HG03159 (cell line): Measurements from ENCODE around the gene ENO4.

ENCODE experiments used
- ATAC-seq: cut with Tn5 transposase; IDR thresholded peaks from one replicate; pipeline ENCODE4 v1.9.1; 2021; ENCODE audit warnings: mild to moderate bottlenecking, moderate library complexity; ENCODE audit not compliant: unreplicated experiment

The ENO4 gene

DNA sequence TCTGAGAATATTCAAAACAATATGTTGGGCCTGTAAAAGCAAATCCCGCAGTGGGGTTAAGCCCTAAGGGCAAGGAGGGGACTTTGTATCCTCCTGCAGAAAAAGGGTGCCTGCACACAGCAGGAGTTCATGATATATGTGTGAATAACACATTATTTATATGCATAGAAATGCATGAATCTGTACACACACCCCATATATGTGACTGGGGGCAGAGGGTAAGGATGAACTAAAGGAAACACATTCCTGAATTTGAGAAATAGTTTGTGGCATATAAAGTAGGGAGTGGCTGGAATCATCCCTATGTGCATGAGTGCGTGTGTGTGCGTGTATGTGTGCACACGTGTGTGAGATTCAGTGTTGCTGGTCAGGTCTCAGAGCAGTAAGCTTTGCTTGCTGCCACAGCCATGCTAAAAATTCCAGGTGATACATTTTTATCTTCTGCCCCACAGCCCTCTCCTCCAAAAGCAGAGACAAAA, 18.9 kb downstream of the ENO4 start:
- ATAC-seq = no peak

DNA sequence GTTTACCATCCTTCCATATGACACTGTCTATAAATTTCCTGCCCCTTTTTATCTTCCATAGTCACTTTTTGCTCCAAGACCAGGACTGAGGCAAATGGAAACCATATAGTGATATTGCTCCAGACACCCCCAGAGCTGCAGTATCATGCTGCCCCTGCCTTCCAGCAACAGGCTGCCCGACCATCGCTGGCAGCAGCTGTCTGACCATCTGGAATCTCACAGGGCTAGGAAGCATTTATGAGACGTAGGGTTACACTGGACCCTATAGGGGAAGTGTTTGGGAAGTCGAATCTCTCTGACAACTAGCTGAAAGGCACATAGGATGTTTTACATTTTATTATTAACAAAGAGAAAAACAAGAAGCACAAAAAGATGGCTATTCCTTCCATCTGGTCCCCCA, 19.4 kb downstream of the ENO4 start:
- no peak for ATAC-seq

DNA sequence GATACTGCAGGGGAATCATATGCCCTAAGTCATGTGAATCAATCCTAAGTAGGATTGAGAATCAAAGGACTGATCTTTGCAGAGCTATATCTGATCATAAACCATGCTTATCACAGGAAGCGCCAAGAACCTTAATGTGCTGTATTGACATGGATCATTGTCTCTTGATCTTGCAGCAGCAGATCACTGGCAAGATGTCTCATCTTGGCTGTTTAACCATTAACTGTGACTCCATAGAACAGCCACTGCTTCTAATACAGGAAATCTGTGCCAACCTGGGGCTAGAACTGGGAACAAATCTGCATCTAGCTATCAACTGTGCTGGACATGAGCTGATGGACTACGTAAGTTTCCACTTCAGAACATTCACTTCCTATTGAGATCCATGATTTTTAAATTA, 21.6 kb downstream of the ENO4 start:
- ATAC-seq = no peak

DNA sequence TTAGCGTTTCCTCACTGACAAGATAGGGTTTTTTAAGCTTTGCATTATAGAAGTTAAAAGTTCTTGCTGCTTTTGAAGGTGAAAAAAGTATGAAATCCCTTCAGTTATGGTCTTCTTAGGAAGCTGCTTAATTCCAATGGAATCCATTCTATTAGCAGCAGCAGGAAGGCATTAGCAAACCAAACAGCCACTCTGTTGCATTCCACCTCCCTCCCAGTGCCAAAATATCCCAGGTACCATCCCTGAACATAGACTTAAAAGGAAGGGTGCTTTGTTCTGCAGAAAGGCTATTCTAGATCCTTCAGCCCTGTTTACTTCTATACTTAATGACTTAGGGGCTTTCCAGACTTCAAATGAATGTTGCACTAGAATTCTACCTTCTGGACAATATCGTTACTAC, 23.8 kb downstream of the ENO4 start:
- no peak for ATAC-seq

DNA sequence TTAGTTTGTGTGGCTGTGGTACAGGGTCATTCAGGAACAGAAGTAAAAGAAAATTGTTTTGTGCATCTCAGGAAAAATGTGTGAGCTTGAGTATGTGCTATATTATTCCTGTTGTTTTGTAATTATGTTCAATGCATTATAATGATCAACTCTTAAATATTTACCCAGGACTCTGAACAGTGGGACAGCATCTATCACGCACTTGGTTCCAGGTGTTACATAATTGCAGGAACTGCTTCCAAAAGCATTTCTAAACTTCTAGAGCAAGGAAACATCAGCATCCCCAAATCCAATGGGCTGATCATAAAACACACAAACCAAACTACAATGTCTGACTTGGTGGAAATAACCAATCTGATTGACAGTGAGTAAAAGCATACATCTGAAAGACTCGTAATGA, 26.6 kb downstream of the ENO4 start:
- no peak for ATAC-seq

DNA sequence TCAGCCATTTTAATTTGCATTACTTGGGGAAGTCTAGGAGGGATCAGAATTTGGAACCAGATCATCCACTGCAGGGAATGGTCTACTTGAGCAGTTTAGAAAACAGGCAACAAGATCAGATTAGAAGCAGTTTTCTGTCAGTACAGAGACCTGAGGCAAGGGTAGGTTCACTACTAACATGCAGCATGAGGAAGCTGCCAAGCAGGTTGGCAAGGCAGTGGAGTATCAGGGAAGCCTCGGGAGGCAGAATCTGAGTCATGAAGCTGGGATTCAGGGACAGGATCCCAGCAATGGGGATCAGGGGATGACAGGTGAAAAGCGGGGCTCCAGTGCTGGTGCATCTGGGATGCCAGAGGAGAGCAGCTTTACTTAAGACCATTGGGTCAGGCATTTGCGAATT, 28.1 kb downstream of the ENO4 start:
- no peak for ATAC-seq

DNA sequence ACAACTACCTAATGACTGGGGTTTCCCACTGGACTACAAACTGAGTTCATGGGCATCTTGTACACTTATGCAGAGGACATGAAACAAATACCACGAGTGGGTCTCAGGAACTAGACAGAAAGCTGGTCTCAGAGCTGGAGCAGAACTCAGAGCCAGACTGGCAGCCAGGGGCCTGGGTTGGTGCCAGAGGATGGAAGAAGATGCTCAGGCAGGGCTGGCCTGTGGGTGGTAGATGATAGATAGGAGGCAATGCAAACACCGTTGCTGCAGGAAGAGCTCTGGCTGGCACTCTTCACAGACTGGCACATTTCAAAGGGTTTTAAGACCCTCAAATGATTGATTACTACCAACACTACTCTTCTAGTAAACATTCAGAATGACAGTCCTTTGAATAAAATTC, 28.8 kb downstream of the ENO4 start:
- ATAC-seq = no peak

DNA sequence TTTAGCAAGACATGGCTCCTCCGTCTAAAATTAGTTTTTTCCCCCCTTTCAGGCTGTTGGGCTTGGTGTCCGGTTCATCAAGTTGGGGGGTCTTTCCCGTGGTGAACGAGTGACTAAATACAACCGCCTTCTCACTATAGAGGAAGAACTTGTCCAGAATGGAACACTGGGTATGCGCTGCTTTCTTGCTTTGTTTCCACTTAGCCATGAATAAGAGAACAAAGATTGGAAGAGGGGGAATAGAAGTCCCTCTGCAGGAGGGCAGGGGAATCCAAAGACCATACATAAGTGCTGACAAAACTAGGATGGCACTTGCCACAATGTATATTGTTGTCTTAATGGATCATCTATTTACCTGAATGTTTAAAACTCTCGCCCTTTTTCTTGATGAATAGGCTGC, 30.5 kb downstream of the ENO4 start:
- ATAC-seq = no peak

DNA sequence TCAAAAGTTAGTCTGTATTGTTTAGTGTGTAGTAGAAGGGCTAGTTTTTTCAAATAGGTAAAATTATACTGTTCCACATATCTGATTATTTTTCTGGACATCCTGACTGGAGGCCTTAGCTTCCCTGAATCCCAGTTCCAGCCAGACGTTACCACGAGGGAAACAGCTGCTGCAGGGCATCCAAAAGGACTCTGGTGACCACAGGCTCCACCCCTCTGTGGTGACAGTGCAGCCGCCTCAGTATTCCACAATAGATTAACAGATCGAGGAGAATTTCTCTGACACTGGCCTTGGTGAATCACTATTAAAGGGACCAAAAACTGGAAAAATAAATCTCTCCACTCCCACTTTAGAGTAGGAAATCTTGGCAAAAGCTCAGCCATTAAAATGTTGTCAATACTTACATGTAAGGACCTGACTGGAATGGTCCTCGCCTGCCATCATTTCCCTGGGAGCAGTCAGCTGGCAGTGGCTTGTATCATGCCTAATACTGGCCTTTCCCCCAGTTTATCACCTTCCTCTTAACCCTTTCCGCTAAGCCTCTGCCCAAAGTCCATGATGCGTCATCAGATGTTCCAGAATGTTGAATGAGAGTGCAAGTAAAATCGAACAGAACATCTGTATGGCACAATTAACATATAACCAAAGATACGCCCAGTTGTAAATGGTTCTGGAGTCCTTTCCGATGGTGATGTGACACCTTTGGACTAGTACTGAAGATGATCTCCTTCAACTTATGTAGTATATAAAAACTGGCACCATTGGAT, 31.6 kb downstream of the ENO4 start:
- ATAC-seq = no peak

DNA sequence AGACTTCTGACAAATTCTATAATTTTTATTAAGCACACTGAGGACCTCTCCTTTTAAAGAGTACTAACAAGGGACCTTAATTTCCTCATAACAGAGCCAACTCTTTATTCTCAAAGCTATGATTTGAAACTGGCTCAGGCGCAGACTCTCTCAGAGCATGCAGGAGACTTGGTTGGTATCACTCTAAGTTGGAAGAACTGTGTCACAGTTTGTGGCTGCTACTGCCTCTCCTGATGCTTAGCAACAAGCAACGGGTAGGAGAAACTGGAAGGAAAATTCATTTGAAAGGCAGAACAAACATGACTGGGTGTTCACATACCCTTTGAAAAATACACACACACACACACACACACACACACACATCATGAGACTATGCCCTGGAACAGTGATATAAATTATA, 33.3 kb downstream of the ENO4 start:
- ATAC-seq = no peak

DNA sequence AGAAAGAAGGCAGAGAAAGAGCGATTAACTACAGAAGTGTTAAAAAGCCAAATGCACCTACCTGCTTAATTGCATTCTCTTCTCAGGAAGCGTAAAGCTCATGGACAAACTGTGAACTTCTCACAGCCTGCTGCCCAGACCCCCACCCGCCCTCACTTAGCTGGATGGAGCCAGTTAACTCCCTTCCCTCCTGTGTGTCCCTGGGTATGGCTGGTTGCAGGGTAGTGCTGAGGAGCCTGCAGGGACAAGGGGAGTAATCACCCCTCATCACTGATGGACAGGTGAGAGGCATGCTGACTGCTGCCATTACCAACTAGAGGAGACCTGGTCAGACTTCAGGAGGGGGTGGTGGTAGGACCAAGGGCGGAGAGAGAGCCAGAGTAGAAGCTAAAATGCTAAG, 37.5 kb downstream of the ENO4 start:
- no peak for ATAC-seq

DNA sequence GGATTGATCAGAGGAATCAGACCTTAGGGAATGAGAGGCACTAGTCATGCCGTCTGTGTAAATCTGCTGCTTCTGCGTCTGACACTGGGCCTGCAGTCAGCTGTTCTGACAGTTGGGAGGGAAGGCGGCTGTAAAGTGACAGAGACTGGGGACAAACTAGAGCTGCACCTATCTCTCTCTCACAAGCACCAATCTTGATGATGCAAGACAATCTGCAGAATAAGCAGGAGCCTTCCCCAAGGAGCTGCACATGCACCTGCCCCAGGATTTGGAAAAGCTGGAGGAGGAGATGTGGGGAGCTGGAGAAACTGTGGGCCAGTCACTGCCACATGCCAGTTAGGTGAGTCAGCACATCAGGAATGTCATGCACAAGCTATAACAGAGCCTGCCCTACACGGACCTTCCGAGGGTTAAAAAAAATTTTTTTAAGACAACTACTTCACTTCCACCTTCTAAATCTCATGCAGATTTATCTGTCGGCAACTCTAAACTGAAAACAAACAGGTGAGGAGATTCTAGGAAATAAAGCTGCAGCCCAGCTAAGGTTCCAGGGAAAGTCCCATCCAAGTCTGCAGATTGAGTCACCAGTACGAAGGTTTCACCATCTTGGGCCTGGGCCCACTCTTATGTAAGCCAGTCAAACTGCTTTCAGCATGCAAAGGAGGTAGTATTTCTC, 39.2 kb downstream of the ENO4 start:
- no peak for ATAC-seq

DNA sequence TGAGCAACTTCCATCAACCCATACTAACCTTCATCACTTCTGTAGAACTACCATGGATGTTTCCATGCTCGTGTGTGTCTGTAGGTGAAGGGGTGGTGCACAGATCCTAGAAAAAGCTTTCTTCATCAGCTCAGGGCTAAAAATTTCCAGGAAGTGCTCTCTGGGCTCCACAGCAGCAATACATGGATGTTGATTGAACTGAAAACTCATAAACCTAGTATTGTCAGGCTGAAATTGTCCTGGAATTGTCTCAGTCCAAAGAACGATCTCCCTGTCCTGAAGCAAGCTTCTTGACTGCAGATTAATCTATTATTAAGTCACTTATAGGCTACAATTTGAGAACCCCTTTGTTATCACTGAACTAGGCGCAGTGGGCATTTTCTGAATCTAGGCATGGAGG, 39.8 kb downstream of the ENO4 start:
- no peak for ATAC-seq

DNA sequence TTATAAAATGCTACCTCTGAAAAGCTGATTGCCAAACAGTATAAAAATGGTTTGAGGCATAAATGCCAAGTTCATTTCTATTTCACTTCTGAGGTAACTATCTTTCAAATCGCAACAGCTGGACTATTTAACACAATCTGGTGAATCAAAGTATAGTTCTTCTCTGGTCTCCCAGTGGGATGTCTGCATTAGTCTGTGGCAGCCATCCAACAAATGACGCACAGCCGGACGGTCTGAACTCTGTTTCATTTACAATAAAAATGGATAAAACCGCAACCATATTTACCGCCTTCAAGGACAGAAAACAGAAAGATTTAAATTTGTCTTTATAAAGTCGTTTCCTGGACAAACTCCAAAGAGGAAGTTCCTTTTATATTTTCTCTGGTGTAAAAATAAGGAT, 41.9 kb downstream of the ENO4 start:
- ATAC-seq = no peak

DNA sequence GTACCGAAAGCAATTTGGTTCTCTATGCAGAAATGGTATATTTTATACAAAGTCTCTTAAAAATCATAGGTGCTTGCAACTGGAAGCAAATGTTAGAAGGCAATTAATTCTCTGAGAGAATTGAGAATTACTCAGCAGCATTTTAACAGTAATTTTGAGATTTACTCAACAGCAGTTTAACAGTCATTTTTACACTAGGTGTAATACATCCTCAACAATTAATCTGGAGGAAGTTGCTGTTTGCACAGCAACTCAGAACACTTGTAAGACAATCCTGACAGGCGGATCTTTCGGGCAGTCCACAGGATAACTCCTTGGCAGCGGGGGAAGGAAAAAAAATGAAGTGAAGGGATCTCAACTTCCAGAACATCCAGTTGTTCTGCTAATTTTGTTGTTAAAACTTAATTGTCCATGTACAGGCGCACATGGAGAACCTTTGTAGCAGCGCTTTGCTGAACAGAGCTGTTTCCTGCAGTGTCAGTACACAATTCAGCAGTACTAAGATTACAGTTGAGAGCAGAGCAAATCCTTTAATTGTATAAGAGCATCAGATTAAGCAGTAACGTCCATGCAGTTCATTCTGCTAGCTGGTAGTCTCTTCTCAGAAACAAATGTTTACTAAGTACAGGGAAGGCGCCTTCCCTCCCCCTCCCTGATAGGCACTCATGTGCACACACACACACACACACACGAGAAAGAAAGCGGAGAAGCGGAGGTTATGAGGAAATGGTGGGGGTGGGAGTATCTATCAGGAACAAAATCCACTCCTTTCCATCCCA, 43.8 kb downstream of the ENO4 start:
- no peak for ATAC-seq

DNA sequence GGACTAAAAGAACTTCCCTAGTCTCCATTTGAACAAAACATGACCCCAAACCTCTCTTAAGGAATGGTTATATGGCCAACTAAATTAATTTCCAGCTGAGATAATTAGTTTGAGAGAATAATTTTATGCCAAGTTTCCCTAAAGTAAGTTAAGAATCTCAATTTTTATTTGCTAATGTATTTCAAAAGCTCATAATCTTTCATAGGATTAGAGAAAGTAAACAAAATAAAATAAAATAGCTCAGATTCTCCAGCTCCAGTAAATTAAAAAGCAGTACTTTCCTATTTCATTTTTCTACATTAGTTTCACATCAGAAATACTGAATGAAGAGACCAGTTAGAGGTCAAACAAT, 44.4 kb downstream of the ENO4 start:
- no peak for ATAC-seq

DNA sequence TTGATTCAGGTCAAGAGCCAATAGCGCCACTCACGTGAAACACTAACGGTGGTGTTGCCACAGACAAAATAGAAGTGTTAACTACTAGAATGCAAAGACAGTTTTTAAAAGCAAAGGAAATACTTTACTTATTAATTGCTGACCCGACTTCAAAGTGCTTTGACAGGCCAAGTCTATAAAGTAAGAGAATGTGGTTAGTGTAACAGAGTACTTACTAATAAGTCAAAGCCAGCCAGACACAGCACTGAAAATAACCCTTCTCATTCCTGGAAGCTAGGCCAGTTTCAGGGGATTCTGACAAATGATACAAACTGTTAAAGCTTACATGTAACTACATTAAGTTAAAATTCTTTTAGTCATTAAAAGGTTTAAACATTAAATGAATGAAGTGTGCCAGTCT, 50.3 kb downstream of the ENO4 start:
- no peak for ATAC-seq

DNA sequence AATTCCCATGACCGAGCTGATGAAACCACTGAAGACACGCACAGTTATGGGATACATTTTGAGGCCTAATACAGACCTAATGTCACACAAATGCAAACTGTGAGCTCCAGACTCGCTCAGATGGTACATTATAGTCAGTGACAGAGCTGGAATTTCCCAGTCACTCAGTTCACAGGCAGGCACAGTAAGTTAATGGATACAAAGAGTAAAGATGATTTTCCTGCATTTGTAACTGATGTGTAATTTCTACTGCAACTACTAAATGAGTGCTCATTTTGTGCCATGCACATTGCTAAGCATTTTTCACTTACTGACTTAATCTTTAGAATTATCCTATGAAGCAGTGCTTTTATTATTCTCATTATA, 56.5 kb downstream of the ENO4 start:
- ATAC-seq = no peak

DNA sequence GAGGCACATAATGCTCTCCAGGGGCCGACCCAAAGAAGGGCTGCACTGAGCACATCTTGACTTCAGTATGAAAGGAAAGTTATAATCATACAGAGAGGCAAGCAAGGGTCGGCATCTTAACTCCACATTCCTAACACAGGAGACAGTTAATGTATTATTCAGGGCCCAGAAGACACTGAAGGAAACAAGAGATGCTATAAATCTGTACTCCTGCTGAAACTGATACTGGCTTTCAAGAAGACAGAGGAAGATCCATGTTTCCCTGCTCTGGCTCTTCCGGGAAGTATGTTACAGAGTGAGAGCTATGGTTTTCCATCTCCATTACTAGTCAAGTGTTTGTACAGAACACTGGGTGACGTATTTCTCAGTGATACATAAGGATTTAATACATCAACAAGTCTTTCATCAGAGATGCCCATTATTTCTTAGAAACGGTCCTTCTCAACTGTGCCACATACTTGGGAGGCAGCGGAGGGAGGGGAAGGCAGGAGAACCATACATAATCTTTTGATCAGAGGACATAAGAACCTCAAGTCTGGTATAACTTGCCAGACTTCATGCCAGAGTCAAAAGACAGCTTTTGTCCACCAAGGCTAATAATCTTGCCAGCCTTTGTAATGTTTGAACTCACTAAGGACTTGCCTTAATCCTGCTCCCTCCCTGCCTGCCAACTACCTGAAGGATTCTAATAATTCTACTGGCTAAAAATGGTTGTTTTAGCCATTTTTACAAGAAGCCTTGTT, 58.1 kb downstream of the ENO4 start:
- no peak for ATAC-seq

DNA sequence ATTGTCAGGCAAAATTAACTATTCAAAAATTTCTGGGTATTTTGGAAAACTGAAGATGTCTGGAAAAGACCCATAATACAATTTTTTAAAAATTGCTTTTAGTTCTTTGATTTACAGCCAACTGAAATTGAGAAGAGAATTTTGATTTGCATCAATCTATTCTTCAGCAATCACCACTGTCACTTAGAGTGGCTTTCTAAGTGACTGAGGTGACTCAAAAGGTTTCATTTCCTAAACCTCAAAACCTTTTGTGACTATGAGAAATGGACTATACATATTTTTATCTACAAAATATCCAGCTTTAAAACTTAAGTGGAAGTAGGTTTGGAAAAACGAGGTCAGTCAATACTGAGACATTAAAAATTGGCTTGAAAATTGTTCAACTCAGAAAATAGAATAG, 60.0 kb downstream of the ENO4 start:
- no peak for ATAC-seq

DNA sequence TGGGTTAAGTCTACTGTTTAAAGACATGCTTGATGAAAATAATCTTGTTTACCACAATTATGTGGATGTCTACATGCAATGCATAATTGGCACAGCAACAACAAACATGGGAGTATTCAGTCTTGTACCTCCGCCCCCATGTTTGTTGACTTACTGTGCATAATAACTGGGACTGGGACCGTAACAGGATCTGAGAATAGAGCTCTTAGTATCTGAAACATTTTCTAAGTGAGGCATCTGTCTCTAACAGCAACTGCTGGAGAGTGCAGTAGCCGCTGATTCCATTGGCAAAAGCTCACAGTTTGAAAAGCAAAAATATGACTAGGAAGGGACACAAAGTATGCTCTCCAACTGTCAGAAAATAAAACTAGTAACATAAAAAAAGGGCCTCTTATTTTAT, 61.6 kb downstream of the ENO4 start:
- no peak for ATAC-seq
